Ovary (tissue), 3 donors: ENCODE results near the gene PA2G4.

Experiments used
- POLR2A ChIP-seq: fragments of 450-650 bp; IDR thresholded peaks from one replicate; pipeline ENCODE4 v1.6.1; 2017; ENCODE audit warnings: antibody characterized with exemption, mild to moderate bottlenecking, moderate library complexity
- TF ChIP-seq, protein P1 (sequence below), 3 donors: fragments of 450-650 bp in 2 of 3; fragments of 200-600 bp in 1 of 3; IDR thresholded peaks; one replicate each; pipeline versions ENCODE4 v1.5.1 to v1.8.0; 2016 to 2022; ENCODE audit warnings: antibody characterized with exemption in 3 of 3, mild to moderate bottlenecking in 1 of 3
- donor health status: DM: no; HTN: no; CAD: no.

DNA sequence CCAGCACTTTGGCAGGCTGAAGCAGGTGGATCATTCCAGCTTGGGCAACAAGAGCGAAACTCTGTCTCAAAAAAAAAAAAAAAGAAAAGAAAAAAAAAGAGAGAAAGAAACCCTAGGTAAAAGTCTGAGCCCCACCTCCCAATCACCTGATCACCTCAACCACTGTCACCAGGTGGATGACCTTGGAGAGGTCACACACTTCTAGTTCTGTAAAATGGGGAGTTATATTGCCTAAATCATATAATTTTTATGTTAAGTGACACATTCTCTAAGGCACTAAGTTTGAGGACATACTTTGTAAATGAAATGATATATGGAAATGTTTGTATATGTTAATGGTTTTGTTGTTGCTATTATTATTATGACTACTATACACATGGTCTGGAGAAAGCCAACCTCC lies 25.9 kb upstream of the PA2G4 start:
- TF ChIP-seq, protein P1, sequence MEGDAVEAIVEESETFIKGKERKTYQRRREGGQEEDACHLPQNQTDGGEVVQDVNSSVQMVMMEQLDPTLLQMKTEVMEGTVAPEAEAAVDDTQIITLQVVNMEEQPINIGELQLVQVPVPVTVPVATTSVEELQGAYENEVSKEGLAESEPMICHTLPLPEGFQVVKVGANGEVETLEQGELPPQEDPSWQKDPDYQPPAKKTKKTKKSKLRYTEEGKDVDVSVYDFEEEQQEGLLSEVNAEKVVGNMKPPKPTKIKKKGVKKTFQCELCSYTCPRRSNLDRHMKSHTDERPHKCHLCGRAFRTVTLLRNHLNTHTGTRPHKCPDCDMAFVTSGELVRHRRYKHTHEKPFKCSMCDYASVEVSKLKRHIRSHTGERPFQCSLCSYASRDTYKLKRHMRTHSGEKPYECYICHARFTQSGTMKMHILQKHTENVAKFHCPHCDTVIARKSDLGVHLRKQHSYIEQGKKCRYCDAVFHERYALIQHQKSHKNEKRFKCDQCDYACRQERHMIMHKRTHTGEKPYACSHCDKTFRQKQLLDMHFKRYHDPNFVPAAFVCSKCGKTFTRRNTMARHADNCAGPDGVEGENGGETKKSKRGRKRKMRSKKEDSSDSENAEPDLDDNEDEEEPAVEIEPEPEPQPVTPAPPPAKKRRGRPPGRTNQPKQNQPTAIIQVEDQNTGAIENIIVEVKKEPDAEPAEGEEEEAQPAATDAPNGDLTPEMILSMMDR (IDR thresholded peaks at IDR 0.05) = no peak
- no peak for TF ChIP-seq POLR2A
